Measurements from ENCODE around the gene VPS26C. TPM values are rescaled to one million over a fixed set of nuclear protein-coding genes. Genes with fewer than 3 reads are reported as not detected.
A peak's percentile ranks its signal among the peaks of the same experiment; 100 is the strongest.

Gene VPS26C
- total and polyA plus RNA-seq, 7 donors: 29.6 to 78.2 (median 51.4) TPM

DNA sequence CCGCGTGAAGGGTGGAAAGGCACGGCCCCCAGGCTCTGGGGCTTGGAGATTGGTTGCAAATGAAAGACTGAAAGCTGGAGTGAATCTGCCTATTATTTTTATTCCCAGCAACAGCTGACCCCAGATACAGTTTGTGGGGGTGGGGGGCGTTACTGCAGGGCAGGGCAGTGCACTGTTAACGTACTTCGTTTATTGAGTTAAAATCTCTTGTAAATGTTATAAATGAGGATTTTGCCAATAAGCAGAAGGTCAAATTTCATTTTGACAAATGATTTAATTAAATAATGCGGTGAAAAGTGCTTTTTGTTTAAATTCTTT, 1.0 kb upstream of the VPS26C start:
- Histone ChIP-seq H3K36me3 (ENCODE audit: insufficient read depth in 1 of 2, low read depth in 1 of 2) (peaks cover 0 to 2% of the 10 kb centered on the region in 2 donors), H3K27ac (peak overlapping the region; percentile 95), H3K9me3 (no peaks in the 10 kb centered on the region), H3K27me3 (ENCODE audit: insufficient read depth in 3 of 3, low read length in 2 of 3) (no peaks in the 10 kb centered on the region), H3K4me1 (peaks cover 37% of the 10 kb centered on the region), H3K4me3 (peak overlapping the region; percentile 96)
- intact Hi-C loops (cut with DNase I): loop anchor here (1.0 to 5.0 kb wide), 4 partner anchors 46 to 294 kb away; no protein-coding TSS in a partner anchor
- TF ChIP-seq, protein P1, sequence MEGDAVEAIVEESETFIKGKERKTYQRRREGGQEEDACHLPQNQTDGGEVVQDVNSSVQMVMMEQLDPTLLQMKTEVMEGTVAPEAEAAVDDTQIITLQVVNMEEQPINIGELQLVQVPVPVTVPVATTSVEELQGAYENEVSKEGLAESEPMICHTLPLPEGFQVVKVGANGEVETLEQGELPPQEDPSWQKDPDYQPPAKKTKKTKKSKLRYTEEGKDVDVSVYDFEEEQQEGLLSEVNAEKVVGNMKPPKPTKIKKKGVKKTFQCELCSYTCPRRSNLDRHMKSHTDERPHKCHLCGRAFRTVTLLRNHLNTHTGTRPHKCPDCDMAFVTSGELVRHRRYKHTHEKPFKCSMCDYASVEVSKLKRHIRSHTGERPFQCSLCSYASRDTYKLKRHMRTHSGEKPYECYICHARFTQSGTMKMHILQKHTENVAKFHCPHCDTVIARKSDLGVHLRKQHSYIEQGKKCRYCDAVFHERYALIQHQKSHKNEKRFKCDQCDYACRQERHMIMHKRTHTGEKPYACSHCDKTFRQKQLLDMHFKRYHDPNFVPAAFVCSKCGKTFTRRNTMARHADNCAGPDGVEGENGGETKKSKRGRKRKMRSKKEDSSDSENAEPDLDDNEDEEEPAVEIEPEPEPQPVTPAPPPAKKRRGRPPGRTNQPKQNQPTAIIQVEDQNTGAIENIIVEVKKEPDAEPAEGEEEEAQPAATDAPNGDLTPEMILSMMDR (IDR thresholded peaks at IDR 0.05): no peak
- ATAC-seq: no peak
- DNase-seq: no peak
- 1% methylated on average over 7 of the region's 7 CpGs for WGBS, 3 donors

DNA sequence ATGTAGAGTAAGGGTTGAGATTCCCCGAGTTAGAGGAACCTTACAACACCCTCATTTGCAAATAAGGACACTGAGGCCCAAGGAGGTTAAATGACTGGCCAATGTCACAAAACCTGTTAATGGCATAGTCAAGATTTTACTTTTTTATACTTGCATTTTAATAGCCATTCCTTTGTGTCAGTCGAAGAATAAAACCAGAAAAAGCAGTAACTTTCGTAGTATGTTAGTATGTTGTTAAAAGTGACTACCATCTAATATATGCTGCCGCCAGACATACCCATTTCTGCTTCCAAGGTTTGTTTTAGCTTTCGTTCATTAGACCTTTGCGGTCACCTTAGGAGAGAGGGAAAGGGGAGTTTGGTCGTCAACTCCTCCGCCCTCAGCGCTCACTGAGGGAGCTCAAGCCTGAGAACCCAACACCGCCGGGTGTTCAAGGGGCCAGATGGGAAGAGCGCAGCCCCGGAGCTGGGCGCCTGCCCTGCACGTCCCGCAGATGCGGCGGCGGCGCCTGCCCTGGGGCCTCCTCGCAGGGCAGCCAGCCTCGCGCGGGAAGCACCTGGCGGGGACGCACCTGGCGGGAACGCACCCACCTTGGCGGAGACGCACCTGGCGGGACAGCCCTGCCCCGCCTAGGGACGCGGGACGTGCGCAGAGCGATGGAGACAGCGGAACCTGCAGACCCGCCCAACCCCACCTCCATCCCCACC, 466 bp downstream of the VPS26C start:
- intact Hi-C loops (cut with DNase I): loop anchor here in 1 of 2 donors (1.0 to 5.0 kb wide), 3 partner anchors 44 to 296 kb away; partner anchors contain the start of gene DYRK1A
- Histone ChIP-seq H3K36me3 (ENCODE audit: insufficient read depth in 1 of 2, low read depth in 1 of 2) (peaks cover 0 to 2% of the 10 kb centered on the region in 2 donors), H3K4me1 (peaks cover 40% of the 10 kb centered on the region), H3K4me3 (peak overlapping the region; percentile 96), H3K27me3 (ENCODE audit: insufficient read depth in 3 of 3, low read length in 2 of 3) (no peaks in the 10 kb centered on the region), H3K27ac (peak overlapping the region; percentile 95), H3K9me3 (no peaks in the 10 kb centered on the region)
- ATAC-seq: peak; percentile 0 to 23 (median 6)
- TF ChIP-seq, protein P1 (IDR thresholded peaks at IDR 0.05): no peak
- WGBS, 3 donors: 2% methylated on average over 38 to 39 of the region's 39 CpGs
- peak in 1 of 2 donors; percentile 44 for DNase-seq

DNA sequence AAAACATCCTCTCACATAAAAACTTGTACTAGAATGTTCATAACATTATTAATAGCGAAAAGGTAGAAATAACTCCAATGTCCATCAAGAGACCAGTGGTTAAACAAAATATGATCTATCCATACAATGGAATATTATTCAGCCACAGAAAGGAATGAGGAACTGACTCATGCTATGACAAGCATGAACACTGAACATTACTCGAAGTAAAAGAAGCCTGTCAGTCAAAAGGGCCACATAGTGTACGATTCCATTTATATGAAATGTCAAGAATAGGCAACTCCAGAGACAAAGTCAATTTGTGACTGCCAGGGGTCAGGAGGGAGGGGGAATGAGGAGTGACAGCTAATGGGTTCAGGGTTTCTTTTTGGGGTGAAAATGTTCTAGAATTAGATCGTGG, 2.3 kb downstream of the VPS26C start:
- TF ChIP-seq, protein P1 (IDR thresholded peaks at IDR 0.05): no peak
- intact Hi-C loops (cut with DNase I): loop anchor here in 1 of 2 donors (5.0 kb wide), 2 partner anchors 43 to 297 kb away; no protein-coding TSS in a partner anchor
- H3K27ac ChIP-seq: peak overlapping the region; percentile 63
- H3K27me3 ChIP-seq (ENCODE audit: insufficient read depth in 3 of 3, low read length in 2 of 3): no peaks in the 10 kb centered on the region
- H3K4me3 ChIP-seq: no peak overlapping the region
- H3K36me3 ChIP-seq (ENCODE audit: insufficient read depth in 1 of 2, low read depth in 1 of 2): peaks cover 0 to 2% of the 10 kb centered on the region in 2 donors
- WGBS, 3 donors: 79 to 89% (median 86%) methylated on average over 4 of the region's 4 CpGs
- H3K4me1 ChIP-seq: peaks cover 40% of the 10 kb centered on the region
- ATAC-seq (no peak), DNase-seq (no peak)
- H3K9me3 ChIP-seq: no peaks in the 10 kb centered on the region

DNA sequence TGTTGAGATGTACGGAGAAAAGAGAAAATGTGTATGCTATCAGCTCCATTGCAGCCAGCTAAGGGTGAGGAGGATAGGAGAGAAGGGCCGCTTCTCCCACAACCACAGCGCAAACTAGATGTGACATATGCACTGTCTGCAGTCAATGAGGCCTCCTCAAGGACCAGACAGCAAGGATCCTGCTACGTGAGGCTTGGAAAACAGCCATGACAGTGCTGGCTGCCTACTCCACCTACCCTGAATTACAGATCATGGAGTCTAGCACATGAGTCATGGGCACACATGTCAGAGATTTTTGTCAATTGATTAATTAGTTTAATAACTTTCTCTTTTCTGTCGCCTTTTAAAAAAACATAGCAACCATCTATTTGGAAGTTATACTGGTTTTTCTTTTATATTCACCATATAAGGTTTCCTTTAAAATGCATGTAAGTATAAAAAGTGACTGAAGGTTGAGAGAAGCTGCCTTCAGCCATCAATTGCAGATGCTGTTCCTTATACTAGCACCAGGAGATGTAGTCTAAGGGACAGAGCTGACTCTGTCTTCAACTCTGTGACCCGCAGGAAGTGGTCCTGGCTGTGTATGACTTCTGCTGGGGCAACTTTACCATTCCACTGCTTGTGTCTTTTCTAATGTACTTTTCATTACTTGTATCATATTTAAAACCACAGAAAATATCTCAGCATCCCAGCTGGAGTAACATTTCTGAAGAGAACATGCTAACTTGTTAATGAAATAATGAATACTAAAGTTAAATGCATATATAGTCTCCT, 3.1 kb downstream of the VPS26C start:
- Histone ChIP-seq H3K4me1 (peaks cover 46% of the 10 kb centered on the region), H3K27ac (peak overlapping the region; percentile 63), H3K9me3 (no peaks in the 10 kb centered on the region), H3K36me3 (ENCODE audit: insufficient read depth in 1 of 2, low read depth in 1 of 2) (peaks cover 0 to 2% of the 10 kb centered on the region in 2 donors), H3K27me3 (ENCODE audit: insufficient read depth in 3 of 3, low read length in 2 of 3) (no peaks in the 10 kb centered on the region), H3K4me3 (no peak overlapping the region)
- DNase-seq: no peak
- no peak for ATAC-seq
- WGBS, 3 donors: 72 to 82% (median 73%) methylated on average over 6 of the region's 6 CpGs
- intact Hi-C loops (cut with DNase I): no loop called here
- TF ChIP-seq, protein P1 (IDR thresholded peaks at IDR 0.05): no peak

Data from psoas muscle (tissue), 8 donors.